ENCODE measurements around the gene TMEM143.

TMEM143 gene

DNA sequence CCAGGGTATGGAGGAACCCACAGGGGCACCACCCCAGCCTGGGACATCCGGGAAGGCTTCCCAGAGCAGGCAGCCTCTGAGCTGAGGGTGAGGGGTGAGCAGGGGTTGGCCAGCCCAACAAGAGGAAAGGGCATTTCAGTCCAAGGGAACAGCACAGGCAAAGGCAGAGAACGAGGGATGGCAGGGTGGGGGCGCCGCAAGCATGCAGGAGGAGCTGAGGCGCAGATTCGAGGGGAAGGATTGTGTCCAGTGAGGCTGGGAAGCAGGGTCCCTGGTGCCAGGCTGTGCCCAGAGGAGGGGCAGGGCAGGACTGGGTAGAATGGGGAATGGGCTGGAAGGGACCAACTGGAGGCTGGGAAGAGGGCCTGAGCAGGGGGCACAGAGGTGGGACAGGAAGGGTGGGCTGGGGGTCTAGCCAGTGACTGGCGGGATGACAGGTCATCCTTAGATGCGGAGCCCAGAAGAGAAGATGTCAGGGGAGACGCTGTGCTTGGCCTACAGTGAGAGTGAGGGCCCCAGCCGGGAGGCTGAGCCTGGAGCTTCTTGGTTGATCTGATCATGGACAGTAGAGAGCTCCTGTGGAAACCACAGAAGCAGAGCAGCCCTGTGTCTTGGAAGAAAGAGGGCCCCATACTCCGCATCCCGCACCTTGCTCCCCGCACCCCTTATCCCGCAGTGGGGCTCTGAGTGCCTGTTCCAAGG lies 24.8 kb downstream of the TMEM143 start:
- Histone ChIP-seq H3K4me3 (ENCODE audit: low read length, poor library complexity, severe bottlenecking) (no peak overlapping the region), H3K9me2 (replicated peaks; ENCODE audit: low read depth, low read length) (no peaks in the 10 kb centered on the region), H2AFZ (ENCODE audit: low read length) (no peak overlapping the region), H3K9me3 (ENCODE audit: insufficient read depth, low read depth, low read length) (no peaks in the 10 kb centered on the region), H3K4me1 (ENCODE audit: insufficient read depth, low read length, poor library complexity, severe bottlenecking) (peaks cover 6% of the 10 kb centered on the region), H4K20me1 (ENCODE audit: insufficient read depth, low read length, poor library complexity, severe bottlenecking) (no peaks in the 10 kb centered on the region), H3K36me3 (ENCODE audit: insufficient read depth, low read length) (peaks cover 12% of the 10 kb centered on the region; the same call in 1 of the 2 replicates), H3K9ac (ENCODE audit: low read depth, low read length, poor library complexity, severe bottlenecking) (no peak overlapping the region), H3F3A (ENCODE audit: low read depth) (no peaks in the 10 kb centered on the region), H3K79me2 (ENCODE audit: insufficient read depth, low read length) (peaks cover 7% of the 10 kb centered on the region; the same call in 1 of the 2 replicates), H3K4me2 (ENCODE audit: low read depth, low read length, poor library complexity, severe bottlenecking) (no peak overlapping the region), H3K27me3 (ENCODE audit: insufficient read depth, low read length, poor library complexity, severe bottlenecking) (no peaks in the 10 kb centered on the region)
- TF ChIP-seq EZH2phosphoT487 (IDR thresholded peaks at IDR 0.05; ENCODE audit: borderline replicate concordance) (no peak), CTCF (conservative IDR thresholded peaks at IDR 0.05; ENCODE audit: low read length) (no peak)

- Histone ChIP-seq H3K27me3 (ENCODE audit: insufficient read depth, low read length, poor library complexity, severe bottlenecking) (no peaks in the 10 kb centered on the region), H3K79me2 (ENCODE audit: insufficient read depth, low read length) (peaks cover 7% of the 10 kb centered on the region; the same call in 1 of the 2 replicates), H3K4me2 (ENCODE audit: low read depth, low read length, poor library complexity, severe bottlenecking) (no peak overlapping the region), H3F3A (ENCODE audit: low read depth) (no peaks in the 10 kb centered on the region), H2AFZ (ENCODE audit: low read length) (no peak overlapping the region), H3K9me3 (ENCODE audit: insufficient read depth, low read depth, low read length) (no peaks in the 10 kb centered on the region), H3K9ac (ENCODE audit: low read depth, low read length, poor library complexity, severe bottlenecking) (no peak overlapping the region), H4K20me1 (ENCODE audit: insufficient read depth, low read length, poor library complexity, severe bottlenecking) (no peaks in the 10 kb centered on the region), H3K36me3 (ENCODE audit: insufficient read depth, low read length) (peaks cover 12% of the 10 kb centered on the region; the same call in 1 of the 2 replicates), H3K4me1 (ENCODE audit: insufficient read depth, low read length, poor library complexity, severe bottlenecking) (peaks cover 6% of the 10 kb centered on the region), H3K9me2 (replicated peaks; ENCODE audit: low read depth, low read length) (no peaks in the 10 kb centered on the region), H3K4me3 (ENCODE audit: low read length, poor library complexity, severe bottlenecking) (no peak overlapping the region)
- no peak for TF ChIP-seq EZH2phosphoT487 (IDR thresholded peaks at IDR 0.05; ENCODE audit: borderline replicate concordance)
- TF ChIP-seq CTCF (conservative IDR thresholded peaks at IDR 0.05; ENCODE audit: low read length) = no peak
These were observed 25.4 kb downstream of the TMEM143 start for GRCh38 chr19:48338253-48338755.

- Histone ChIP-seq H3K27me3 (ENCODE audit: insufficient read depth, low read length, poor library complexity, severe bottlenecking) (no peaks in the 10 kb centered on the region), H3K9ac (ENCODE audit: low read depth, low read length, poor library complexity, severe bottlenecking) (peak overlapping the region; percentile 98), H3K4me1 (ENCODE audit: insufficient read depth, low read length, poor library complexity, severe bottlenecking) (peaks cover 28% of the 10 kb centered on the region), H3K4me2 (ENCODE audit: low read depth, low read length, poor library complexity, severe bottlenecking) (peak overlapping the region; percentile 85), H3K4me3 (ENCODE audit: low read length, poor library complexity, severe bottlenecking) (peak overlapping the region; percentile 88), H4K20me1 (ENCODE audit: insufficient read depth, low read length, poor library complexity, severe bottlenecking) (peaks cover 8% of the 10 kb centered on the region), H3K9me2 (replicated peaks; ENCODE audit: low read depth, low read length) (no peaks in the 10 kb centered on the region), H3K9me3 (ENCODE audit: insufficient read depth, low read depth, low read length) (peaks cover under 1% of the 10 kb centered on the region; the same call in 1 of the 2 replicates), H3K79me2 (ENCODE audit: insufficient read depth, low read length) (peaks cover 21% of the 10 kb centered on the region; the same call in 1 of the 2 replicates), H2AFZ (ENCODE audit: low read length) (no peak overlapping the region; the same call in 1 of the 2 replicates), H3K36me3 (ENCODE audit: insufficient read depth, low read length) (no peaks in the 10 kb centered on the region), H3F3A (ENCODE audit: low read depth) (peaks cover 11% of the 10 kb centered on the region)
- peak; percentile 83 for TF ChIP-seq CTCF (conservative IDR thresholded peaks at IDR 0.05; ENCODE audit: low read length)
- no peak for TF ChIP-seq EZH2phosphoT487 (IDR thresholded peaks at IDR 0.05; ENCODE audit: borderline replicate concordance)
These were observed 30.0 kb downstream of the TMEM143 start for GRCh38 chr19:48333467-48334384.

Data from Loucy (cell line).